NCI-H1105 treated with DMSO at 0.1 percent for 48 hours (cell line): ENCODE data around the gene RFPL2.

Experiments
- DNase-seq: peaks from one replicate; lab custom pipeline; 2025; lab: John Stamatoyannopoulos, UW

The RFPL2 gene

GRCh38 chr22:32204856-32205722 lies at the start of gene RFPL2:
Gene RFPL2 (minus strand): TSS chr22:32205073. CDS start chr22:32202451, 2,622 bp downstream.
- peak; percentile 81 for DNase-seq

GRCh38 chr22:32249231-32249630 lies 44.4 kb upstream of the RFPL2 start:
- no peak for DNase-seq

GRCh38 chr22:32248276-32248675 lies 43.4 kb upstream of the RFPL2 start:
- no peak for DNase-seq

GRCh38 chr22:32246166-32246565 lies 41.3 kb upstream of the RFPL2 start:
- DNase-seq, result no peak

GRCh38 chr22:32245042-32245441 lies 40.2 kb upstream of the RFPL2 start:
- no peak for DNase-seq

- no peak for DNase-seq
Measured at GRCh38 chr22:32244547-32244946, 39.7 kb upstream of the RFPL2 start.

GRCh38 chr22:32240461-32240860 lies 35.6 kb upstream of the RFPL2 start:
- no peak for DNase-seq

GRCh38 chr22:32237906-32238305 lies 33.0 kb upstream of the RFPL2 start:
- DNase-seq, result peak; percentile 65

- no peak for DNase-seq
Measured at GRCh38 chr22:32236970-32237369, 32.1 kb upstream of the RFPL2 start.

GRCh38 chr22:32233091-32233490 lies 28.2 kb upstream of the RFPL2 start:
- DNase-seq, result no peak

GRCh38 chr22:32232191-32232830 lies 27.4 kb upstream of the RFPL2 start:
- DNase-seq, result no peak

GRCh38 chr22:32226326-32227104 lies 21.6 kb upstream of the RFPL2 start:
- DNase-seq, result no peak

- no peak for DNase-seq
Measured at GRCh38 chr22:32222991-32223390, 18.1 kb upstream of the RFPL2 start.

GRCh38 chr22:32219026-32219425 lies 14.2 kb upstream of the RFPL2 start:
- no peak for DNase-seq

GRCh38 chr22:32218470-32218869 lies 13.6 kb upstream of the RFPL2 start:
- DNase-seq, result no peak

- no peak for DNase-seq
Measured at GRCh38 chr22:32217465-32217864, 12.6 kb upstream of the RFPL2 start.

- DNase-seq, result no peak
Measured at GRCh38 chr22:32216911-32217310, 12.0 kb upstream of the RFPL2 start.

- DNase-seq, result no peak
Measured at GRCh38 chr22:32211011-32211410, 6.1 kb upstream of the RFPL2 start.

GRCh38 chr22:32208681-32209080 lies 3.8 kb upstream of the RFPL2 start:
- no peak for DNase-seq

GRCh38 chr22:32207971-32208480 lies 3.2 kb upstream of the RFPL2 start:
- no peak for DNase-seq

GRCh38 chr22:32206774-32207758 lies 2.2 kb upstream of the RFPL2 start:
- DNase-seq, result peak; percentile 9
